GM23248 (cell line): Measurements from ENCODE around the gene PACSIN3.

ENCODE experiments used
- EZH2 ChIP-seq: fragments of 200-600 bp; sonication (generic); IDR thresholded peaks from 2 replicates; pipeline ENCODE4 v1.6.1; 2018; ENCODE audit warnings: antibody characterized with exemption, mild to moderate bottlenecking; ENCODE audit not compliant: insufficient read depth, poor library complexity, severe bottlenecking
- EZH2phosphoT487 ChIP-seq: fragments of 200-600 bp; sonication (generic); IDR thresholded peaks from 2 replicates; pipeline ENCODE4 v1.6.1; 2018; ENCODE audit warnings: antibody characterized with exemption, moderate library complexity, mild to moderate bottlenecking, low read depth; ENCODE audit not compliant: insufficient read depth

DNA sequence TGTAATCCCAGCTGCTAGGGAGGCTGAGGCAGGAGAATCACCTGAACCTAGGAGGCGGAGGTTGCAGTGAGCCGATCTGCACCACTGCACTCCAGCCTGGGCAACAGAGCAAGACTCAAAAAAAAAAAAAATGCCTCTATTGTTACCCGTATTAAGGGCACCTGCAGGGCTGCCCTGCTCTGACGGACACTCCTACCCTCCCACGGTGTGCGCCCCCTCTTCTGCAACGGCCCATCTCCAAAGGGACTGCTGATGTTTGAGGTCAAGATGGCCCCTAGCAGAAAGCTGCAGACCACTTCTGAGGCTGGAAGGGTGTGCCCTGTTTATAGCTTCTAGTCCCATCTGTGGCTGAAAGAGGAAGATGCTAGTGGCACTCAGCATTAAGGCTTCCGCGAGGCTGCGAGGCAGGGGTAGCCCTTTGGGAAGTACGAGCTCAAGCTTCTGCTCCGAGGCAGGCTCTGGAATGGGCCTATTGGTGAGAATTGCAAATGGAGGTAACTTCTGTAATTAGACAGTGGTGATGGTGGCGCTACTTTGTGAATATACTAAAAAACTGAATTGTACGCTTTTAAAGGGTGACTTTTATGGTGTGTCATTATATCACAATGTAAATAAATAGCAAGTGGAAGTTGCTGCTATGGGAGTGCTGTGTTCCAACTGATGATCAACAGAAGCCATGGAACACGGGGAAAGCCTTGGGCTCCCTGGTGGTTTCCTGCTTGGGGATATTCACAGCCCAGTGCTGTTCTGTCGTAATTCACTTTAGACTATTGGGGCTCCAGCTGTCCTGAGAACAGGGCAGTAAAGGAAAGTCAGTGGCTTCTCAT, 33.9 kb downstream of the PACSIN3 start:
- TF ChIP-seq EZH2phosphoT487 (no peak), EZH2 (no peak)
